ENCODE data around the gene CELA3B.
"Not testable (repeated sequence)": the region's sequence is repeated elsewhere in the genome, so short reads cannot be mapped to it uniquely, and the experiment has no call there.

Gene CELA3B

GRCh38 chr1:21976703-21977239, at the start of gene CELA3B:
Gene CELA3B (plus strand): TSS chr1:21977022. CDS start chr1:21977040, 18 bp downstream.
- not testable (repeated sequence) for H3K4me3 ChIP-seq (ENCODE audit: low read depth, low read length); DNase-seq (ENCODE audit: low read depth)

GRCh38 chr1:21927533-21928237, 49.1 kb upstream of the CELA3B start:
- DNase-seq (ENCODE audit: low read depth): no peak
- H3K4me3 ChIP-seq (ENCODE audit: low read depth, low read length): no peak overlapping the region

DNA sequence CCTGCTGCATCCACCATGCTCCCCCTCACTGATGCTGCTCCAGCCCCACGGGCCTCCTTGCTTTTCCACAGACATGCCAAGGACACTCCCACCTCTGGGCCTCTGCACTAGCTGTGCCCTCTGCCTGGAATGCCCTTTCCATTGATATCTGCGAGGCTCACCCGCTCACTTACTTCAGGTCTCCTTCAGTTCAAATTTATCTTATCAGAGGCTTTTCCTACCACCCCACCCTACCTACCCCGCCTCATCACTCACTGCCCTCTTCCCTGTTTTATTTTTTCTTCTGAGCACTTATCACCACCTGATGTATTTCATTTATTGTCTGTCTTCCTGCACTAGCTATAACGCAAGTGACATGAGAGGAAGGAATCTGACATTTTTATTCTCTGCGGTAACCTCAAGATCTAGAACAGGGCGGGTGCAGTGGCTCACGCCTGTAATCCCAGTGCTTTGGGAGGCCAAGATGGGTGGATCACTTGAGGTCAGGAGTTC, 46.7 kb upstream of the CELA3B start:
- no peak overlapping the region for H3K4me3 ChIP-seq (ENCODE audit: low read depth, low read length)
- no peak for DNase-seq (ENCODE audit: low read depth)
- TF ChIP-seq, protein P1, sequence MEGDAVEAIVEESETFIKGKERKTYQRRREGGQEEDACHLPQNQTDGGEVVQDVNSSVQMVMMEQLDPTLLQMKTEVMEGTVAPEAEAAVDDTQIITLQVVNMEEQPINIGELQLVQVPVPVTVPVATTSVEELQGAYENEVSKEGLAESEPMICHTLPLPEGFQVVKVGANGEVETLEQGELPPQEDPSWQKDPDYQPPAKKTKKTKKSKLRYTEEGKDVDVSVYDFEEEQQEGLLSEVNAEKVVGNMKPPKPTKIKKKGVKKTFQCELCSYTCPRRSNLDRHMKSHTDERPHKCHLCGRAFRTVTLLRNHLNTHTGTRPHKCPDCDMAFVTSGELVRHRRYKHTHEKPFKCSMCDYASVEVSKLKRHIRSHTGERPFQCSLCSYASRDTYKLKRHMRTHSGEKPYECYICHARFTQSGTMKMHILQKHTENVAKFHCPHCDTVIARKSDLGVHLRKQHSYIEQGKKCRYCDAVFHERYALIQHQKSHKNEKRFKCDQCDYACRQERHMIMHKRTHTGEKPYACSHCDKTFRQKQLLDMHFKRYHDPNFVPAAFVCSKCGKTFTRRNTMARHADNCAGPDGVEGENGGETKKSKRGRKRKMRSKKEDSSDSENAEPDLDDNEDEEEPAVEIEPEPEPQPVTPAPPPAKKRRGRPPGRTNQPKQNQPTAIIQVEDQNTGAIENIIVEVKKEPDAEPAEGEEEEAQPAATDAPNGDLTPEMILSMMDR (IDR thresholded peaks at IDR 0.05; ENCODE audit: control insufficient read depth, extremely low read depth, insufficient read depth): no peak

More at GRCh38 chr1:21927533-21928237, 49.1 kb upstream of the CELA3B start:
- TF ChIP-seq, protein P1 (IDR thresholded peaks at IDR 0.05; ENCODE audit: control insufficient read depth, extremely low read depth, insufficient read depth): no peak

DNA sequence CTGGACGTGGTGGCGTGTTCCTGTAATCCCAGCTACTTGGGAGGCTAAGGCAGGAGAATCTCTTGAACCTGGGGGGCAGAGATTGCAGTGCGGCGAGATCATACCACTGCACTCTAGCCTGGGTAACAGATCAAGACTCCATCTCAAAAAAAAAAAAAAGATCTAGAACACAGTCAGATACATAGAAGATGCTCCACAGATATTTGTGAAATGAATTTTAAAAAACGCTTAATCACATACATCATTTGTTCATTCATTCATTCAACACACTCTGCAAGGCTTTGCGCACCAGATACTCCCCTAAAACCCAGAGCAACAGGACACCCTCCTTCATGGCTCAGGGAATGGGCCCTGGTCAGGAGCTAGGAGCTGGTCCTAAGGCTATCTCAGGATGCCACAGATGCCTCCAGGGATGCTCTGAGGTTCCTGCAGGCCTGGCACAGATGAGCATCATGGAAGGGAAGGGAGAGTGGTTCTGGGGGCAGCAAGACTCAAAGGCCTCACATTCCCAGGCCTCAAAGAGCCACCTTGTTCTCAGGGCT, 46.1 kb upstream of the CELA3B start:
- TF ChIP-seq, protein P1 (IDR thresholded peaks at IDR 0.05; ENCODE audit: control insufficient read depth, extremely low read depth, insufficient read depth): no peak
- H3K4me3 ChIP-seq (ENCODE audit: low read depth, low read length): no peak overlapping the region
- DNase-seq (ENCODE audit: low read depth): no peak

DNA sequence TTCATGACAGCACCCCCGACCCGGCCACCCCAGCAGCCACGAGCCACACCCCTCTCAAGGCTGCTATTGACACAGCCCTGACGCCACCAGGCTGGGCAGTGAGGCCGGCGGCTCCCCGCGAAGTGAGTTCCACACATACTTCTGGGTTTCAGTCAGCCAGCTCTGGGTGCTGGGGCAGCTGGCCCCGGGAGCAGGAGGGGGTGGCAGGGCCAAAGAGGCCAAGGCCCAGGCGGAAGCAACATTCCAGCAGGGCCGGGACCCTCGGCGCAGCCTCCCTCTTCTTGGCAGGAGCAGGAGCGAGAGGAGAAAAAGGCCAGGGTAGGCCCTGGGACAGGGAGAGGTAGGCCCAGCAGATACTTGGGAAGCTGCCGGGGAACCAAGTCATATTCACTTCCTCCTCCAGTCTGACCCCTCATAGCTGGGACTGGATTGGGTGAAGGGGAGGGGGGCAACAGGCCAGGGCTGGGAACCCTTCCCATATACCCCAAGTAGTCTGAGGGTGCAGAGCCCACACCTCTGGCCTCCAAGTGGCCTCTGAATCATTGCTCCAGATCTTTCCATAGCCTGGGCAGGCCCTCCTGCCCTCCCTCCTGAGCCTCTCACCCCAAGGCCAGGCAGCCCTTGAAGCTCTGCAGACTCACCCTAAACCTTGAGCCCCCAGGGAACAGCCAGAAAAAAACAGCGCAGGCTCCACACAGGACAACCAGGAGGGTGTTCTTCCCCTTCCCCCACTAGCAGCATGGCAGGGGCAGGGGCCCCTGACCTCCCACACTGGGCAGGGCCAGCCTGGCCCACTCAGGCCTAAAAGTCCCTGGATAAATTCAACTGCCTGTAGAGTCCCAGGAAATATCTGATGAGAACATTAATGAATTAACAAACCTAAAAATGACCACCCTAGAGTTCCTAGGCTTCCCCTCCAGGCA, 45.4 kb upstream of the CELA3B start:
- no peak for DNase-seq (ENCODE audit: low read depth)

GRCh38 chr1:21932127-21932526, 44.7 kb upstream of the CELA3B start:
- no peak for DNase-seq (ENCODE audit: low read depth)
- H3K4me3 ChIP-seq (ENCODE audit: low read depth, low read length): no peak overlapping the region
- TF ChIP-seq, protein P1 (IDR thresholded peaks at IDR 0.05; ENCODE audit: control insufficient read depth, extremely low read depth, insufficient read depth): no peak

More for the DNA sequence above, 45.4 kb upstream of the CELA3B start:
- TF ChIP-seq, protein P1 (IDR thresholded peaks at IDR 0.05; ENCODE audit: control insufficient read depth, extremely low read depth, insufficient read depth): no peak
- no peak overlapping the region for H3K4me3 ChIP-seq (ENCODE audit: low read depth, low read length)
